AG09309 (cell line): ENCODE data around the gene ANO3.
"Not testable (repeated sequence)": the region's sequence is repeated elsewhere in the genome, so short reads cannot be mapped to it uniquely, and the experiment has no call there.

Experiments used
- DNase-seq: peaks from one replicate; pipeline ENCODE4 v3.0.0-alpha.2; 2010; ENCODE audit warnings: low read depth
- H3K4me3 ChIP-seq: 2 replicates; pipeline ENCODE4 v1.5.1; 2011; ENCODE audit warnings: mild to moderate bottlenecking, low read depth, low read length, moderate library complexity; ENCODE audit not compliant: control insufficient read depth
- TF ChIP-seq, protein P1 (sequence below): IDR thresholded peaks from 2 replicates; pipeline ENCODE4 v1.5.1; 2011; ENCODE audit warnings: mild to moderate bottlenecking, low read depth, low read length, inconsistent platforms; ENCODE audit not compliant: insufficient read depth, control insufficient read depth; ENCODE audit errors: missing control alignments

ANO3 gene

GRCh38 chr11:26580929-26581328 is 249.0 kb downstream of the ANO3 start:
- TF ChIP-seq, protein P1, sequence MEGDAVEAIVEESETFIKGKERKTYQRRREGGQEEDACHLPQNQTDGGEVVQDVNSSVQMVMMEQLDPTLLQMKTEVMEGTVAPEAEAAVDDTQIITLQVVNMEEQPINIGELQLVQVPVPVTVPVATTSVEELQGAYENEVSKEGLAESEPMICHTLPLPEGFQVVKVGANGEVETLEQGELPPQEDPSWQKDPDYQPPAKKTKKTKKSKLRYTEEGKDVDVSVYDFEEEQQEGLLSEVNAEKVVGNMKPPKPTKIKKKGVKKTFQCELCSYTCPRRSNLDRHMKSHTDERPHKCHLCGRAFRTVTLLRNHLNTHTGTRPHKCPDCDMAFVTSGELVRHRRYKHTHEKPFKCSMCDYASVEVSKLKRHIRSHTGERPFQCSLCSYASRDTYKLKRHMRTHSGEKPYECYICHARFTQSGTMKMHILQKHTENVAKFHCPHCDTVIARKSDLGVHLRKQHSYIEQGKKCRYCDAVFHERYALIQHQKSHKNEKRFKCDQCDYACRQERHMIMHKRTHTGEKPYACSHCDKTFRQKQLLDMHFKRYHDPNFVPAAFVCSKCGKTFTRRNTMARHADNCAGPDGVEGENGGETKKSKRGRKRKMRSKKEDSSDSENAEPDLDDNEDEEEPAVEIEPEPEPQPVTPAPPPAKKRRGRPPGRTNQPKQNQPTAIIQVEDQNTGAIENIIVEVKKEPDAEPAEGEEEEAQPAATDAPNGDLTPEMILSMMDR = no peak
- H3K4me3 ChIP-seq = no peak overlapping the region
- DNase-seq = no peak

- TF ChIP-seq, protein P1 = no peak
- no peak for DNase-seq
- H3K4me3 ChIP-seq = no peak overlapping the region
Measured at GRCh38 chr11:26583550-26583949, 251.6 kb downstream of the ANO3 start.

DNA sequence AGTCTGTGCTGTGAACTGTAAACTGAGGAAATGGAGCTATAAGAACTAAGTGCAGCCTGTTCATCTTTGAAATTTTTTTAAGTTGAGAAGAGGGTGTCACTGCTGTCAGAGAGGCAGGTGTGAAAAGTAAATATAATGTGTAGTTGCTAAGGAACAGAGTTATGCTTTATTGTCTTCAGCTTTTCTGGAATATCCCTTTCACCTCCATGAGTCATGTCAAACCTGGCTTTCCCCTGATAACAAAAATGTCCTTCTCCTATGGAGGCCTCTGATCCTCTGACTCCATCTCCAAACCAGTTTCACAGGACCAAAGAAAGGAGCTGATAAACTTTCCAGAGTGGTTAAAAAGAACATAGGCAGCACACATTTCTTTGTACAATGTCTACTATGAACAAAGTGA is 252.9 kb downstream of the ANO3 start:
- DNase-seq = no peak
- TF ChIP-seq, protein P1 = no peak
- H3K4me3 ChIP-seq = no peak overlapping the region

- TF ChIP-seq, protein P1 = no peak
- no peak for DNase-seq
- H3K4me3 ChIP-seq = no peak overlapping the region
Measured at GRCh38 chr11:26587073-26587472, 255.1 kb downstream of the ANO3 start.

- H3K4me3 ChIP-seq = no peak overlapping the region
- DNase-seq = no peak
- TF ChIP-seq, protein P1 = no peak
Measured at GRCh38 chr11:26593691-26594090, 261.8 kb downstream of the ANO3 start.

DNA sequence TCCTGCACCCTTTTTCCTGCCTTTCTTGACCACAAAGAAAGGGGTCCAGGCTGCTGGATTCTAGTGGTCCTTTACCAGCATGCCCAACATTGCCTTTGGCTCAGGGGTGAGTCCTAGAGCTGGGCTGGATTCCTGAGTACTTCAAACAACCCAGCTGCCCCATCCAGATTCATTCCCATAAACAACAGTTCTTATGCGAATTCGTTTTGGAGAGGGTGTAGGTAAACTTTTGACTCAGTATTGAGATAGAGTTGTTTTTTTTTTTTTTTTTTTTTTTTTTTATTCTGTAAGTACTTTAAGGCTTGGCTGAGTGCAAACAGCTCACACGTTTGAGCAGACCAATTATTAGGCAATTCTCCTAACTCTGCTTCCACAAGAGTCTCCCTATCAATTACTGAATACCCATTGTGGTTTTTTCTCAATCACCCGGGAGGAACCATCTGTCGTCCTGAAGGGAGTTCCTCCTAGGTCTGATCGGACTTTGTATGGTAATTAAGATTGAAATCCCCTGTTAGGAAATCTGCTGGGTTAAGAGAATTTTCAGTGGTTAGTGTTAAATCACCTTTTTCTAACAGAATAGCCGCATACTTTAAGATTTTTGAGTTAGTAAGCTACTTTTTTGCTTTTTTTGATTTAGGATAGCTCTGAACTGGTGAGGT is 263.4 kb downstream of the ANO3 start:
- DNase-seq, H3K4me3 ChIP-seq: not testable (repeated sequence)

- DNase-seq, H3K4me3 ChIP-seq: not testable (repeated sequence)
Measured at GRCh38 chr11:26597049-26597689, 265.2 kb downstream of the ANO3 start.
